GM18909 (cell line): Measurements from ENCODE around the gene HRG.
"Not testable (repeated sequence)": the region's sequence is repeated elsewhere in the genome, so short reads cannot be mapped to it uniquely, and the experiment has no call there.

Experiments used
- ATAC-seq: cut with Tn5 transposase; IDR thresholded peaks from one replicate; pipeline ENCODE4 v1.9.1; 2021; ENCODE audit warnings: mild to moderate bottlenecking; ENCODE audit not compliant: unreplicated experiment, poor library complexity

The HRG gene

GRCh38 chr3:186665625-186666188, at the start of gene HRG:
TSS of gene HRG (plus strand) at chr3:186666014. CDS start at chr3:186666032, 18 bp downstream.
- ATAC-seq: no peak

- no peak for ATAC-seq
Observed at GRCh38 chr3:186616299-186616617, 49.6 kb upstream of the HRG start.

GRCh38 chr3:186617036-186617946, 48.5 kb upstream of the HRG start:
- ATAC-seq: peak; percentile 86

- ATAC-seq: no peak
Observed at GRCh38 chr3:186618318-186618938, 47.4 kb upstream of the HRG start.

GRCh38 chr3:186619787-186620212, 46.0 kb upstream of the HRG start:
- ATAC-seq: no peak

- no peak for ATAC-seq
Observed at GRCh38 chr3:186620213-186621092, 45.4 kb upstream of the HRG start.

- ATAC-seq: no peak
Observed at GRCh38 chr3:186621894-186622650, 43.7 kb upstream of the HRG start.

- ATAC-seq: no peak
Observed at GRCh38 chr3:186622651-186623310, 43.0 kb upstream of the HRG start.

- no peak for ATAC-seq
Observed at GRCh38 chr3:186624598-186624997, 41.2 kb upstream of the HRG start.

- ATAC-seq: no peak
Observed at GRCh38 chr3:186625600-186626042, 40.2 kb upstream of the HRG start.

- ATAC-seq: no peak
Observed at GRCh38 chr3:186626254-186626847, 39.5 kb upstream of the HRG start.

- no peak for ATAC-seq
Observed at GRCh38 chr3:186627852-186628414, 37.9 kb upstream of the HRG start.

- no peak for ATAC-seq
Observed at GRCh38 chr3:186628756-186629155, 37.1 kb upstream of the HRG start.

GRCh38 chr3:186630950-186631641, 34.7 kb upstream of the HRG start:
- ATAC-seq: no peak

- no peak for ATAC-seq
Observed at GRCh38 chr3:186633481-186633880, 32.3 kb upstream of the HRG start.

- ATAC-seq: not testable (repeated sequence)
Observed at GRCh38 chr3:186634207-186634606, 31.6 kb upstream of the HRG start.

GRCh38 chr3:186635532-186635931, 30.3 kb upstream of the HRG start:
- no peak for ATAC-seq

GRCh38 chr3:186636536-186636935, 29.3 kb upstream of the HRG start:
- ATAC-seq: no peak
